Stimulated activated naive CD8-positive, alpha-beta T cell treated with anti-CD3 and anti-CD28 coated beads, Interleukin-15, Interleukin-2, amounts not matched to agents 100 U/mL and 50 U/mL, for 24 hours (primary cell): ENCODE results near the gene RPTOR.

Source experiments
- ATAC-seq: fragments of 150-1000 bp; cut with Tn5 transposase; one replicate; pipeline ENCODE4 v1.10.0; 2021
- DNase-seq: peaks from one replicate; pipeline ENCODE4 v3.0.0; 2021

RPTOR gene

GRCh38 chr17:80668375-80669148, 123.9 kb downstream of the RPTOR start:
- DNase-seq (no peak), ATAC-seq (no peak)

- ATAC-seq: no peak
- DNase-seq: no peak
These were observed 126.6 kb downstream of the RPTOR start for GRCh38 chr17:80671039-80671824.

DNA sequence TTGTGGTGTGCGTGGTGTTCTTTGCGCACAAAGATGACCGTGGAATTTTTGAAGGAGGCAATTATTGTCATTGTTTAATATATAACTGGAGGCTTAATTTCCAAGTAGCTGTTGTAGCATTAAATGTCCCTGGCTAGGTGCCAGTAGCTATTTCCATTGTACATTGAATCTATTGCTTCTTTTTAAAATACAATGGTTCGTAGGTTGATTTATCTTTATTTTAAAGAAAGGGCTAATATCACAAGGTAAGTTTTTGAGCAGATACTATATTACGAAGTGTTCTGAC, 127.1 kb downstream of the RPTOR start:
- DNase-seq (no peak), ATAC-seq (no peak)

GRCh38 chr17:80673152-80673920, 128.7 kb downstream of the RPTOR start:
- peak; percentile 43 for DNase-seq
- peak; percentile 20 for ATAC-seq

- ATAC-seq (no peak), DNase-seq (no peak)
These were observed 130.9 kb downstream of the RPTOR start for GRCh38 chr17:80675438-80676095.

GRCh38 chr17:80676096-80676466, 131.4 kb downstream of the RPTOR start:
- DNase-seq (no peak), ATAC-seq (peak; percentile 33)

DNA sequence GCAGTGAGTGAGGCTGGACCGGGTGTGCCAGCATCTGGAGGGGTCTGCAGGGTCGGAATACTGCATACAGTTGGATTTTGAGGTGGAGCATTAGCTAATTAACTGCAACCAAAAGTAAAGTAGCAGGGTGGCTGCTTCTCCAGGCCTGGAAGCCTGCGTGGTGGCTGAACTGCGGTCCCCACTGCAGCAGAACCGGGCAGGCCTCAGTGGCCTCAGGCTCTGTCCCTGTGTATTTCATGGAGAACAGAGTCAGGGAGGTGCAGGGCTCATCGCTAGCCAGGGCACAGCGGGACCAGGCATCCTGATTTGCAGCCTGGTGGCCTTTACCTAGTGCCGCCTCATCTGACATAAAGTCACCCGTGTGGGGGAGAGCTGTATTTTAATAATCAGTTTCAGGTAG, 131.9 kb downstream of the RPTOR start:
- ATAC-seq (no peak), DNase-seq (no peak)

DNA sequence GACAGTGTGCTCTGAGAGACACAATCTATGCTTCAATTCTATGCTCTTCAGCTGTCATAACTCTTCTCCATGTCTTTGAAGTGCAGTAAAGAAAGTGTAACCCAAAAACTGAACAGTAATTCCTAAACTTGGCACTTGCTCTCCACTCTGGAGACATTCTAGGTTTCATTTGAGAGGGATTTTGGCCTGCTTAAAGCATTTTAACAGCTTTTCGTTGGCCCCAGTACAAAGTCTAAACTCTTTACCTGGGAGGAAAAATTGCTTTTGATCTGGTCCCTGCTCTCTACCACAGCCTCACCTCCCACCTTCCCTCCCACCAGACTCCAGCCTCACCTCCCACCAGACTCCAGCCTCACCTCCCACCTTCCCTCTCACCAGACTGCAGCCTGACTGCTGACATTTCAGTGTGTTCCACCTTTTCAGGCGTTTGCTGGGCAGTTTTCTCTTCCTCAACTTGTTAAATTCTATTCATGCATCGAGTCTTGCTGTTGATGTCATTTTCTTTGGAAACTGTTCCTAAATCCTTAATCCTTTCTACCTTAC, 132.6 kb downstream of the RPTOR start:
- ATAC-seq (no peak), DNase-seq (no peak)

DNA sequence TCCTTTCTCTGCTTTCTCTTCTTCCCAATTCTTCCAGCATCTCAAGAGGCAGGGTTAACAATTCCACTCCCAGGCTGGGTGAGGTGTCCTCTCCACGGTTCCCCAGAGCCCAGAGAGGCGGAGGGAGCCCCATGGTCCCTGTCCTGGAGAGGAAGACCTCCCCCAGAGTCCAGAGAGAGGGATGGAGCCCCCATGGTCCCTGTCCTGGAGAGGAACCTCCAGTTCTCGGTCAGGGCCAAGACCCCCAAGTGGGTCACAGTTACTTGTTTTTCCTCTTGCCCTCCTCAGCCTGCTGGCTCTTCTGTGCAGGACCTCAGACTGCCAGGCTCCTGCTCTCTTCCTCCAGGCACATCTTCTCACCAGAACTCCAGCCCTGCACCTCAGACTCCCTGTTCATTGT, 135.2 kb downstream of the RPTOR start:
- DNase-seq (no peak), ATAC-seq (no peak)

DNA sequence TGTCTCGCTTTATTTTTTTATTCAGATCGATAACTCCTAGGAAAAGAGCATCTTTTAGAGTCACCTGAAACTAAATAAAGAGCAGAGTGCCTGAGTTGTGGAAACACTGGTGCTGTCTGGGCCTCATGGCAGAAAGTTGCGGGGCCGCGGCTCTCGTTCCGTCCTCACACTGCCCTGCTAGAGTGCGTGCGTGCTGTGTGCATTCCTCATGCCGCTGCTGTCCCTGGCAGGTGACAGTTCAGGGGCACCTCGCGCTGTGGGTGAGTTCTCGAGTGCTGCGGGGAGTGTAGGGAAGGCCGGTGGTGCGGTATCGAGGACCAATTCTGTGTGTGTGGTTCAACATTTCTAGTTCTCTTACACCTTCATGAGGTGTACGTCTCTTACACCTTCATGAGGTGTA, 136.6 kb downstream of the RPTOR start:
- DNase-seq: no peak

GRCh38 chr17:80682372-80682771, 137.7 kb downstream of the RPTOR start:
- ATAC-seq (no peak), DNase-seq (no peak)

More for the DNA sequence above, 136.6 kb downstream of the RPTOR start:
- ATAC-seq: no peak

- ATAC-seq (no peak), DNase-seq (no peak)
These were observed 139.0 kb downstream of the RPTOR start for GRCh38 chr17:80683625-80684104.

DNA sequence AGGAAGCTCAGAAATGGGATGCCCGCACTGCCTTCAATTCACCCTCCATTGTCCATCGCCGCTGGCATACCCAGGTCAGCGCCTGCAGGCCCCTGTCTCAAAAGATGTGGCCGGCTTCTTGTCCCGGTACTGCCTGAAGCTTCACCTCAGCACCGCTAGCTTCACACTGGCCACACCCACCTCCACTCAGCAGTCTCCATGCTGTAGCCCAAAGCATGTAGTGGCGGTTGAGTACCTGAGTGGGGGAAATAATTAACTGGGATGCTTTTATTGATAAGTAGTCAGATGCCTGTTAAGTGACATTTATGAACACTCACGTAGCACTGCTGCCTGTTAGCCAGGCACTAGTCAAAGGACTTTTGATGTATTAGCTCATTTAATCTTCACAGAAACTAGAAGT, 143.2 kb downstream of the RPTOR start:
- DNase-seq (no peak), ATAC-seq (no peak)

- DNase-seq: no peak
These were observed 144.5 kb downstream of the RPTOR start for GRCh38 chr17:80689129-80689619.

DNA sequence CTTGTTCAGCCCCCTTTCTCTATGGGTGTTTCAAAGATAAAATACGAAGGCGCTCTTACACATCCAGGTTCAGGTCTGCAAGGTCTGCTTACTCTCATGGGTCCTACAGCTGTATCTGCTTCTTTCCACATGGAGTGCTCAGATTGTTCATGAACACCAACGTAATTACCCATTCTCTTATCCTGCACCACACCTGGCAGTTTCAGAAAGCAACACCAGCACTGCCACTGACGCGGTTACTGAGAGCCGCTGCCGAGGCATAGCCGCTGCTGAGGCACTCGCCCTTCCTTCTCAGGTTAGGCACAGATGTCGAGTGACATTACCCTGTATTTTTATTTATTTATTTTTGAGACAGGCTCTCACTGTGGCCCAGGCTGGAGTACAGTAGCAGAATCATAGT, 147.1 kb downstream of the RPTOR start:
- no peak for DNase-seq
- ATAC-seq: no peak

More at GRCh38 chr17:80689129-80689619, 144.5 kb downstream of the RPTOR start:
- no peak for ATAC-seq

- no peak for ATAC-seq
- DNase-seq: no peak
These were observed 148.4 kb downstream of the RPTOR start for GRCh38 chr17:80692931-80693467.

GRCh38 chr17:80693511-80693910, 148.9 kb downstream of the RPTOR start:
- DNase-seq (no peak), ATAC-seq (no peak)

DNA sequence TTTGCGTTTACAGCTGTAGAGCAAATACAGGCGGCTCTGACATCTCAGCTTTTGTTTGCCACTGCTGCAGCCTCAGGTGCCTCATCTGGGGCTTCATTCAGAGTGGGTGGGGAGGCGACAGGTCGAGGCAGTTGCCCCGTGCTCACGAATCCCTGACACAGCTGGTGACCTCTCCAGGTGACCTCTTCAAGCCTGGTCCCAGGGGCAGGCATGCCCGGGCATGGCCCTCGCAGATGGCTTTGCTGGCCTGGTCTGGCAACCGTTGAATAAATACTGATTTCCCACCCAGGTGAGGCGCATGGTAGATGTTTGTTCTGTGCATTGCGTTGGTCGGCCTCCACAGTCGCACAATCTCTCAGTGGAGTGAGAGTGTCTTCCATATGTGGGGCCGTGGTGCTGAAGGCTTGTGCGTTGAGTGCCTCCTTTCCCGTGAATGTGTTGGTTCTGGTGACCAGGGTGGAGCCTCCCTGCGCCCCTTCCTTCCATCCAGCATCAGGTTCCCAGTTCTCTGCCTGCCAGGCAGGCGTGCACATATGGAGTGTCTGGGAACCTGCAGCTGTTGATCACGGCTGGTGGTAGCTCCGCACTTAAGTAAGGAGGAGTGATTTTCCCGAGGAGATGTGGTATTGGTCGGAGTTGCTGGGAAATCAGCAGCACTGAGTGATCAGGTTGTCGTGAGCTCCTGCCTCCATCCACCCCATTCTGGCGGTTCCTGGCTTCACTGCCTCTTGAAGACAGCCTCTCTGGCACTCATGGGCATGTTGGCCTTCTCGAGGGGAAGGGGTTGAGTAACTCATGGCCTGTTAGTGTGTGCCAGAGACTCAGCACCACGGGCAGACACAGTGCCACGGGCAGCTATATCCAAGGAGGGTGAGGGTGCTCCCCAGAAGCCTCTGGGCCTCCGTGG, 149.7 kb downstream of the RPTOR start:
- DNase-seq (no peak), ATAC-seq (no peak)

GRCh38 chr17:80694992-80695912, 150.6 kb downstream of the RPTOR start:
- DNase-seq (peak; percentile 43), ATAC-seq (peak; percentile 82)
